CD4-positive, alpha-beta T cell (primary cell): Measurements from ENCODE around the gene IL3RA. TPM values are rescaled to one million over a fixed set of nuclear protein-coding genes. Genes with fewer than 3 reads are reported as not detected.
A peak's percentile ranks its signal among the peaks of the same experiment; 100 is the strongest.

Experiments used
- ATAC-seq: fragments of 200-7000 bp; cut with Tn5 transposase; one replicate; pipeline ENCODE4 v1.10.0; 2022; ENCODE audit warnings: mild to moderate bottlenecking; ENCODE audit not compliant: poor library complexity
- CTCF ChIA-PET: fragments of 350-600 bp; sonication (Branson Sonifier 250); formaldehyde crosslinking; loops from one replicate; lab custom pipeline; 2021; ENCODE audit warnings: antibody characterized with exemption, inconsistent platforms; lab: Charles Lee
- POLR2A ChIA-PET: fragments of 350-600 bp; sonication (Branson Sonifier 250); formaldehyde crosslinking; loops from one replicate; lab custom pipeline; 2021; ENCODE audit warnings: antibody characterized with exemption, inconsistent platforms; lab: Charles Lee
- DNase-seq, 14 experiments: peaks; one replicate each; pipeline ENCODE4 v3.0.0-alpha.2; 2013 to 2020; ENCODE audit warnings: mixed read lengths in 2 of 14
- H3K27ac ChIP-seq, 2 donors: one replicate each; pipeline versions ENCODE4 v1.5.1 to v1.7.0; 2013; ENCODE audit warnings: low read length in 2 of 2, low read depth in 1 of 2, mild to moderate bottlenecking in 1 of 2
- H3K27me3 ChIP-seq, 2 experiments: 1 replicate in 1 of 2; 2 replicates in 1 of 2; pipeline versions ENCODE4 v1.6.1 to v1.7.0; 2013; ENCODE audit warnings: low read length in 2 of 2, control low read depth in 1 of 2, mild to moderate bottlenecking in 1 of 2, moderate library complexity in 1 of 2; ENCODE audit not compliant: insufficient read depth in 2 of 2, control insufficient read depth in 1 of 2
- H3K36me3 ChIP-seq: one replicate; pipeline ENCODE4 v1.6.1; 2013; ENCODE audit warnings: low read length, control low read depth; ENCODE audit not compliant: insufficient read depth
- H3K4me1 ChIP-seq: one replicate; pipeline ENCODE4 v1.6.1; 2013; ENCODE audit warnings: low read length, control low read depth; ENCODE audit not compliant: insufficient read depth
- H3K4me3 ChIP-seq: one replicate; pipeline ENCODE4 v1.5.1; 2013; ENCODE audit warnings: mild to moderate bottlenecking, low read length, moderate library complexity
- H3K9me3 ChIP-seq, 2 experiments: 1 replicate in 1 of 2; 2 replicates in 1 of 2; pipeline versions ENCODE4 v1.6.1 to v1.7.0; 2013; ENCODE audit warnings: low read length in 2 of 2, mild to moderate bottlenecking in 2 of 2, control low read depth in 1 of 2, moderate library complexity in 1 of 2; ENCODE audit not compliant: control insufficient read depth in 1 of 2, insufficient read depth in 1 of 2
- H3K27ac Mint-ChIP-seq: one replicate; pipeline ENCODE4 v1.8.0; 2020; ENCODE audit warnings: mixed read lengths
- H3K27me3 Mint-ChIP-seq: one replicate; pipeline ENCODE4 v1.8.0; 2021; ENCODE audit warnings: mixed read lengths
- H3K36me3 Mint-ChIP-seq: one replicate; pipeline ENCODE4 v1.8.0; 2021; ENCODE audit warnings: low read depth, mixed read lengths
- H3K4me1 Mint-ChIP-seq: one replicate; pipeline ENCODE4 v1.8.0; 2021; ENCODE audit warnings: low read depth, mixed read lengths
- H3K4me3 Mint-ChIP-seq: one replicate; pipeline ENCODE4 v1.8.0; 2020; ENCODE audit warnings: mild to moderate bottlenecking, mixed read lengths
- H3K9me3 Mint-ChIP-seq: one replicate; pipeline ENCODE4 v1.8.0; 2020; ENCODE audit warnings: mixed read lengths
- CTCF ChIP-seq: fragments of 200-600 bp; IDR thresholded peaks from one replicate; pipeline ENCODE4 v1.8.0; 2022; ENCODE audit warnings: antibody characterized with exemption, mild to moderate bottlenecking
- intact Hi-C, 2 experiments: fragments of 100-400 bp; cut with DNase I in 1 of 2; cut with micrococcal nuclease in 1 of 2; formaldehyde crosslinking; loops; one replicate each; pipeline versions ENCODE4 v1.15.1 to v1.9.0; 2023 to 2025; cut with DNase I, micrococcal nuclease
- polyA plus RNA-seq, 2 donors: library from polyadenylated mRNA; unstranded; fragments of 120-200 nt; gene quantifications; one replicate each; pipeline ENCODE4 v1.2.1, GENCODE V29; 2013
- total RNA-seq, 174 experiments: library from RNA in 2 of 174; stranded (reverse) in 2 of 174; gene quantifications; one replicate each; pipeline ENCODE4 v1.2.3 and lab custom pipeline; 2021 to 2026

IL3RA gene
- total RNA-seq, result under 1 TPM; 0.45 to 0.49 TPM
- 3.7 TPM for polyA plus RNA-seq (2013, experiment 1 of 2)
- 4.3 TPM for polyA plus RNA-seq (2013, experiment 2 of 2)
- 0 to 31.9 (median 0.95) reads per million in 172 experiments for total RNA-seq (lab: John Stamatoyannopoulos, UW)

DNA sequence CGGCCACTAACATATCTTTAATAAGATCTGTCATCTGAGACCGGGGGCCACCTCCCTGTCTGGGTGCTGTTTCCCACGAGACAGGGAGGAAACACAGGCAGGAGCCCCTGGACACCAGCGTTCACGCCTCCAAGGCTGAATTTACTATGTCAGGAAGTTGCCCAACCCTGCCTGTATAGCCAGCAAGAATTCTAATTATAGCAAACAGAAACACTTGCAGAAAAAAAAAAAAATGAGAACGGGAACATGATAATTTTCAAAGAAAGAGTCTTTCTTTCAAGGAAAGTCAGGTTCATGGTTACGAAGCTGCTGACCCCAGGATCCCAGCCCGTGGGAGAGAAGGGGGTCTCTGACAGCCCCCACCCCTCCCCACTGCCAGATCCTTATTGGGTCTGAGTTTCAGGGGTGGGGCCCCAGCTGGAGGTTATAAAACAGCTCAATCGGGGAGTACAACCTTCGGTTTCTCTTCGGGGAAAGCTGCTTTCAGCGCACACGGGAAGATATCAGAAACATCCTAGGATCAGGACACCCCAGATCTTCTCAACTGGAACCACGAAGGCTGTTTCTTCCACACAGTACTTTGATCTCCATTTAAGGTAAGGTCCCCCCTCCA lies at the start of gene IL3RA:
IL3RA (plus strand) TSS at position 455 of the 613 bp plus-strand sequence. CDS start 4,981 bp downstream, outside the sequence.
- Histone ChIP-seq H3K36me3 (no peaks in the 10 kb centered on the region), H3K27ac (no peak within 1 kb of the TSS), H3K27me3 (no peaks in the 10 kb centered on the region), H3K4me1 (peaks cover 19% of the 10 kb centered on the region), H3K9me3 (peaks cover 0 to 23% of the 10 kb centered on the region in 2 experiments), H3K4me3 (peak within 1 kb of the TSS; percentile 53)
- peak within 1 kb of the TSS; percentile 86 for H3K4me3 Mint-ChIP-seq
- POLR2A ChIA-PET, result no interaction called here
- DNase-seq (peak in 3 of 14 experiments; percentile 24 to 71 (median 61)), ATAC-seq (peak; percentile 24)
- peaks cover 20% of the 10 kb centered on the region for H3K4me1 Mint-ChIP-seq
- no peak within 1 kb of the TSS for H3K27ac Mint-ChIP-seq
- CTCF ChIA-PET, result no interaction called here
- intact Hi-C loops, result no loop called here
- no peak for TF ChIP-seq CTCF
- H3K27me3 Mint-ChIP-seq, result peaks cover 26% of the 10 kb centered on the region
- no peaks in the 10 kb centered on the region for H3K9me3 Mint-ChIP-seq
- peaks cover 11% of the 10 kb centered on the region for H3K36me3 Mint-ChIP-seq

DNA sequence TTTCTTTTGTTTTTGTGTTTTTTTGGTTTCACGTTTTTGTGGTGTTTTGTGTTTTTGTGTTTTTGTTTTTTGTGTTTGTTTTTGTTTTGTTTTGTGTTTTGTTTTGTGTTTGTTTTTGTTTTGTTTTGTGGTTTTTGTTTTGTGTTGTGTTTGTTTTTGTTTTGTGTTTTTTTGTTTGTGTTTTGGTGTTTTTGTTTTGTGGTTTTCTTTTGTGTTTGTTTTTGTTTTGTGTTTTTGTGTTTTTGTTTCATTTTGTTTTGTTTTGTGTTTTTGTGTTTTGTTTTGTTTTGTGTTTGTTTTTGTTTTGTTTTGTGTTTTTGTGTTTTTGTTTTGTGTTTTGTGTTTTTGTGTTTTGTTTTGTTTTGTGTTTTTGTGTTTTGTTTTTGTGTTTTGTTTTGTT lies 47.0 kb upstream of the IL3RA start:
- peaks cover 0 to 15% of the 10 kb centered on the region in 2 experiments for H3K9me3 ChIP-seq
- no peak for TF ChIP-seq CTCF
- ATAC-seq (no peak), DNase-seq (no peak)
- Mint-ChIP-seq H3K4me3 (no peak overlapping the region), H3K27me3 (no peaks in the 10 kb centered on the region), H3K36me3 (no peaks in the 10 kb centered on the region), H3K4me1 (peaks cover 14% of the 10 kb centered on the region), H3K9me3 (no peaks in the 10 kb centered on the region), H3K27ac (no peak overlapping the region)
- H3K36me3 ChIP-seq, result no peaks in the 10 kb centered on the region
- ChIA-PET CTCF (no interaction called here), POLR2A (no interaction called here)
- no peaks in the 10 kb centered on the region for H3K27me3 ChIP-seq
- H3K4me1 ChIP-seq, result no peaks in the 10 kb centered on the region
- no peak overlapping the region for H3K4me3 ChIP-seq
- intact Hi-C loops, result no loop called here
- H3K27ac ChIP-seq, result no peak overlapping the region

DNA sequence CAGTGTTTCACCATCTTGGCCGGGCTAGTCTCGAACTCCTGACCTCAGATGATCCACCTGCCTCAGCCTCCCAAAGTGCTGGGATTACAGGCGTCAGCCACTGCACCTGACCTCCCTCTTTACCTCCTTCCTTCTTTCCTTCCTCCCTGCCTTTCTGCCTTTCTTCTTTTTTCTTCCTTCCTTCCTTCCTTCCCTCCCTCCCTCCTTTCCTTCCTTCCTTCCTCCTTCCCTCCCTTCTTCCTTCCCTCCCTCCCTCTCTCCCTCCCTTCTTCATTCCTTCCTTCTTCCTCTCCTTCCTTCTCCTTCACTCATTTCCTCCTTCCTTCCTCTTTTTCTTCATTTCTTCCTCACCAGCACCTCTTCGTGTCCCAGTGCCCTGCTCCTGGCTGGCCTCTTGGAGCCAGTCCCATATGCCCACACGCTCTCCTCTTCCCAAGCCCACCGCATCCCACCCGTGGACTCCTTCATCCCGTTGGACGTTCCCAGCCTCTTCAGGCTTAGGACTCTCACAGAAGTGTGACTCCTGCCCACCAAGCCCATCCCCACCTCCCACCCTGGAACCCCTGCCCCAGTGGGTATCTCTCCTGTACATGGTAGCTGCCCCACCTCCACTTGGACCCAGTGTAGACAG lies 45.4 kb upstream of the IL3RA start:
- Histone ChIP-seq H3K4me1 (no peaks in the 10 kb centered on the region), H3K27ac (no peak overlapping the region), H3K4me3 (no peak overlapping the region), H3K9me3 (peaks cover 0 to 15% of the 10 kb centered on the region in 2 experiments), H3K27me3 (no peaks in the 10 kb centered on the region), H3K36me3 (no peaks in the 10 kb centered on the region)
- H3K4me3 Mint-ChIP-seq, result no peak overlapping the region
- ATAC-seq, result no peak
- no peak for DNase-seq
- no peaks in the 10 kb centered on the region for H3K9me3 Mint-ChIP-seq
- ChIA-PET CTCF (no interaction called here), POLR2A (no interaction called here)
- no peaks in the 10 kb centered on the region for H3K36me3 Mint-ChIP-seq
- peaks cover 13% of the 10 kb centered on the region for H3K27me3 Mint-ChIP-seq
- no peak for TF ChIP-seq CTCF
- H3K27ac Mint-ChIP-seq, result no peak overlapping the region
- H3K4me1 Mint-ChIP-seq, result peaks cover 14% of the 10 kb centered on the region
- intact Hi-C loops, result no loop called here
